Skeletal muscle satellite cell (primary cell): ENCODE data around the gene ARHGEF25.
"Not testable (repeated sequence)": the region's sequence is repeated elsewhere in the genome, so short reads cannot be mapped to it uniquely, and the experiment has no call there.

ENCODE experiments used
- H3K27me3 ChIP-seq: 2 replicates; pipeline ENCODE4 v1.7.0; 2013; ENCODE audit warnings: low read length; ENCODE audit not compliant: control insufficient read depth, insufficient read depth
- H3K36me3 ChIP-seq: 2 replicates; pipeline ENCODE4 v1.7.0; 2013; ENCODE audit warnings: mild to moderate bottlenecking, control low read depth, low read length; ENCODE audit not compliant: insufficient read depth
- H3K4me1 ChIP-seq: 2 replicates; pipeline ENCODE4 v1.7.0; 2013; ENCODE audit warnings: low read length; ENCODE audit not compliant: control insufficient read depth, insufficient read depth
- H3K4me2 ChIP-seq: 2 replicates; pipeline ENCODE4 v1.7.0; 2013; ENCODE audit warnings: mild to moderate bottlenecking, low read length
- H3K4me3 ChIP-seq: 2 replicates; pipeline ENCODE4 v1.7.0; 2013; ENCODE audit warnings: low read length
- H3K9ac ChIP-seq: 2 replicates; pipeline ENCODE4 v1.7.0; 2013; ENCODE audit warnings: mild to moderate bottlenecking, low read depth, low read length, moderate library complexity
- H3K9me3 ChIP-seq: replicated peaks from 2 replicates; pipeline ENCODE4 v1.7.0; 2013; ENCODE audit warnings: mild to moderate bottlenecking, control low read depth, low read length

ARHGEF25 gene

GRCh38 chr12:57586832-57587429, 24.3 kb upstream of the ARHGEF25 start:
- Histone ChIP-seq H3K9me3 (no peaks in the 10 kb centered on the region), H3K36me3 (no peaks in the 10 kb centered on the region), H3K27me3 (peaks cover 53% of the 10 kb centered on the region), H3K4me2 (no peak overlapping the region), H3K9ac (no peak overlapping the region), H3K4me3 (no peak overlapping the region), H3K4me1 (peaks cover 10% of the 10 kb centered on the region)

GRCh38 chr12:57588951-57589610, 22.2 kb upstream of the ARHGEF25 start:
- not testable (repeated sequence) for H3K4me2 ChIP-seq, H3K4me3 ChIP-seq, H3K36me3 ChIP-seq, H3K9me3 ChIP-seq, H3K9ac ChIP-seq
- H3K4me1 ChIP-seq, result peaks cover 13% of the 10 kb centered on the region
- peaks cover 41% of the 10 kb centered on the region for H3K27me3 ChIP-seq

- Histone ChIP-seq H3K4me3 (peak overlapping the region; percentile 79), H3K4me2 (peak overlapping the region; percentile 87), H3K9ac (peak overlapping the region; percentile 78), H3K27me3 (peaks cover 27% of the 10 kb centered on the region), H3K9me3 (no peaks in the 10 kb centered on the region), H3K36me3 (no peaks in the 10 kb centered on the region), H3K4me1 (peaks cover 13% of the 10 kb centered on the region)
These were observed 20.8 kb upstream of the ARHGEF25 start for GRCh38 chr12:57590479-57590863.

GRCh38 chr12:57590864-57591781, 20.1 kb upstream of the ARHGEF25 start, which contains the start of gene PIP4K2C:
TSS of gene PIP4K2C (plus strand) at chr12:57591192. CDS start at chr12:57591290, 98 bp downstream.
- Histone ChIP-seq H3K9ac (peak within 1 kb of the TSS; percentile 78), H3K27me3 (peaks cover 22% of the 10 kb centered on the region), H3K4me1 (peaks cover 13% of the 10 kb centered on the region), H3K36me3 (no peaks in the 10 kb centered on the region), H3K9me3 (no peaks in the 10 kb centered on the region), H3K4me2 (peak within 1 kb of the TSS; percentile 87), H3K4me3 (peak within 1 kb of the TSS; percentile 79)

GRCh38 chr12:57591782-57592325, 19.4 kb upstream of the ARHGEF25 start:
- Histone ChIP-seq H3K27me3 (peaks cover 14% of the 10 kb centered on the region), H3K4me2 (peak overlapping the region; percentile 87), H3K9me3 (no peaks in the 10 kb centered on the region), H3K4me3 (peak overlapping the region; percentile 79), H3K36me3 (no peaks in the 10 kb centered on the region), H3K9ac (peak overlapping the region; percentile 78), H3K4me1 (peaks cover 13% of the 10 kb centered on the region)

- peaks cover 13% of the 10 kb centered on the region for H3K4me1 ChIP-seq
- H3K9ac ChIP-seq, result no peak overlapping the region
- H3K36me3 ChIP-seq, result no peaks in the 10 kb centered on the region
- H3K27me3 ChIP-seq, result peaks cover 8% of the 10 kb centered on the region
- no peaks in the 10 kb centered on the region for H3K9me3 ChIP-seq
- H3K4me2 ChIP-seq, result peak overlapping the region; percentile 87
- no peak overlapping the region for H3K4me3 ChIP-seq
These were observed 18.6 kb upstream of the ARHGEF25 start for GRCh38 chr12:57592551-57593165.

- H3K9me3 ChIP-seq, result no peaks in the 10 kb centered on the region
- no peak overlapping the region for H3K4me2 ChIP-seq
- H3K27me3 ChIP-seq, result peaks cover 2% of the 10 kb centered on the region
- no peak overlapping the region for H3K4me3 ChIP-seq
- H3K4me1 ChIP-seq, result peaks cover 13% of the 10 kb centered on the region
- H3K9ac ChIP-seq, result no peak overlapping the region
- H3K36me3 ChIP-seq, result no peaks in the 10 kb centered on the region
These were observed 18.0 kb upstream of the ARHGEF25 start for GRCh38 chr12:57593187-57593586.

- Histone ChIP-seq H3K27me3 (no peaks in the 10 kb centered on the region), H3K9ac (no peak overlapping the region), H3K36me3 (peaks cover 4% of the 10 kb centered on the region), H3K9me3 (no peaks in the 10 kb centered on the region), H3K4me3 (no peak overlapping the region), H3K4me2 (no peak overlapping the region), H3K4me1 (peaks cover 11% of the 10 kb centered on the region)
These were observed 10.8 kb upstream of the ARHGEF25 start for GRCh38 chr12:57600395-57600794.

GRCh38 chr12:57602544-57602943, 8.7 kb upstream of the ARHGEF25 start:
- Histone ChIP-seq H3K9ac (no peak overlapping the region), H3K4me1 (peaks cover 15% of the 10 kb centered on the region), H3K4me3 (no peak overlapping the region), H3K27me3 (no peaks in the 10 kb centered on the region), H3K9me3 (no peaks in the 10 kb centered on the region), H3K4me2 (no peak overlapping the region), H3K36me3 (peaks cover 4% of the 10 kb centered on the region)

GRCh38 chr12:57603324-57603723, 7.9 kb upstream of the ARHGEF25 start:
- no peak overlapping the region for H3K4me3 ChIP-seq
- H3K27me3 ChIP-seq, result no peaks in the 10 kb centered on the region
- peaks cover 4% of the 10 kb centered on the region for H3K36me3 ChIP-seq
- H3K4me2 ChIP-seq, result no peak overlapping the region
- peaks cover 15% of the 10 kb centered on the region for H3K4me1 ChIP-seq
- H3K9ac ChIP-seq, result no peak overlapping the region
- H3K9me3 ChIP-seq, result no peaks in the 10 kb centered on the region
